M059J (cell line): Measurements from ENCODE around the gene SACS. TPM values are rescaled to one million over a fixed set of nuclear protein-coding genes. Genes with fewer than 3 reads are reported as not detected.
A peak's percentile ranks its signal among the peaks of the same experiment; 100 is the strongest.
"Not testable (repeated sequence)": the region's sequence is repeated elsewhere in the genome, so short reads cannot be mapped to it uniquely, and the experiment has no call there.

ENCODE experiments used
- DNase-seq: peaks from one replicate; pipeline ENCODE4 v3.0.0-alpha.2; 2012; ENCODE audit warnings: low read depth
- total RNA-seq: library from RNA; depleted of rRNA; stranded (reverse); fragments of >200 nt; shearing (Covaris generic); gene quantifications from 2 replicates; pipeline ENCODE4 v1.2.3, GENCODE V29; 2014

The SACS gene
- total RNA-seq, 1 experiment from 2014 or later, result 42.8 TPM

DNA sequence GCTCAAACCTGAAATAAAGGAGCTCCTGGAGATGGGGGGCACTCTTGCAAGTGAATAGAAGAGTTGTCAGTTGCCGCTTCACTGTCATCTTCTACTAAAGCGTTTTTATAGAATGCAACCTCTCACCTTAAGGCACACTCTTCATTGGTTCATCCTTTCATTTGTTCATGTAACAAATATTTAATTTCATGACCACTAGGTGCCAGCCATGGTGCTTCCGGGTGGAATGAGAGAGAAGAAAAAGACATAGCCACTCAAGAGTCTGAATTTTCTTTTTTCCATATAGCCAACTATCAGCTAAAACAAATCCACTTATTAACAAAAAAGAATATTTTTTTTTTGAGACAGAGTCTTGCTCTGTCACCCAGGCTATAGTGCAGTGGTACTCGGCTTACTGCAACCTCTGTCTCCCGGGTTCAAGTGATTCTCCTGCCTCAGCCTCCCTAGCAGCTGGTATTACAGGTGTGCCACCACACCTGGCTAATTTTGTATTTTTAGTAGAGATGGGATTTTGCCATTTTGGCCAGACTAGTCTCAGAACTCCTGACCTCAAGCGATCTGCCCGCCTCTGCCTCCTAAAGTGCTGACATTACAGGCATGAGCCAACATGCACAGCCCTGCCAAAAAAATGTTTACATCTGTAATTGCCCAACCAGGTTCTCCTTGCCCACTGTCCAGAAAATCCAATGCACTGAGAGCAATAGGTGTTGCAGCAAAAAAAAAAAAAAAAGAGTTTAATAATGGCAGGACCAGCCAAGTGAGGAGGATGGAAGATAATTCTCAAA is 22.1 kb upstream of the SACS start:
- DNase-seq, result no peak

DNA sequence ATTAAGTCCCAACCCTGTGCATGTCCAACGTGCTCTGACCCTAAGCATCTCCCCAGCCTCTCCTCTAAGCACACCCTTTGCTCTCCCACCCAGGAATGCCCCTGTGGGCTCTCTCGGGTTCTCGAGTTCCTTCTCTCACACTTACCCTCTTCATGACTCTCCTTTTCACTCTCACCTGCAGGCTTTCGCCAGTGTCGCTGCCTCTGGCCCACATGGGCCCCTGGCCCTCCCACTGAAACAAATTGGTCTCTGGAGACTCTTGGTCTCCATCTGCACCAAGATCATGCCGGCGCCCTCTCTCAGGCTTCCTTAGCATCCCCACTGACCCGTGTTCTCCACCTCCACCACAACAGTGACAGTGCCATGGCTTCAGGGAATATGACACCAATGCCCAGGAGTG is 19.6 kb upstream of the SACS start:
- DNase-seq, result no peak

DNA sequence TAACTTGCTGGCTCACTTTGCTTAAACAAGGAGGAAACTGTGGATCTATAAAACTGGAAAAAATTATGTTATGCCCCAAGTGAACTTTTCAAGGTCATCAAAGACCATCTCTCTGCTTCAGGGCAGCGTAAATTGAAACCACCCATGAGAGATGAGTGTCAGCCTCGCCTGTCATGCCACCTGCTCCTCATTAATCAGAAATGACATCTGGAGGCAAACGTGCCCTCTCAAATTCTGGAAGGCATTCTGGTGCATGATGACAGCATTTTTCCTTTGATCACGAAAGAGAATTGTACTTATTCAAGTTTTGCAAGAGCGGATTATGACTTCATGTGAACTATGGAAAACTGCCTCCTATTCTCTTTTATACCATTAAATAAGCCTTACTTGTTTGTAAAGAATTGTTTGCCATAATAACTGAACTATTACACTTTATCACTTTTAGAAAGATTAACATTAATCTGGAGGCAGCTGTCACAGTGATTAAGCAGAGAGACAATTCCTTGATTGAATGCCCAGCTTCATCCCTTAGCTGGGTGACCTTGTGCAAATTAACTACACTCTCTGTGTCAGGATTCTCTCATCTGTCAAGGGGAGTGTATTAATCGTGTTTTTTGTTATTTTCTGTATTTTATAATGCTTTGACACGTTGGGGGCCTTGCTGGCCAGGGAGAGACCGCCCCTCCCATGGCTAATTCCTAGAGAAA is 17.0 kb upstream of the SACS start:
- no peak for DNase-seq

DNA sequence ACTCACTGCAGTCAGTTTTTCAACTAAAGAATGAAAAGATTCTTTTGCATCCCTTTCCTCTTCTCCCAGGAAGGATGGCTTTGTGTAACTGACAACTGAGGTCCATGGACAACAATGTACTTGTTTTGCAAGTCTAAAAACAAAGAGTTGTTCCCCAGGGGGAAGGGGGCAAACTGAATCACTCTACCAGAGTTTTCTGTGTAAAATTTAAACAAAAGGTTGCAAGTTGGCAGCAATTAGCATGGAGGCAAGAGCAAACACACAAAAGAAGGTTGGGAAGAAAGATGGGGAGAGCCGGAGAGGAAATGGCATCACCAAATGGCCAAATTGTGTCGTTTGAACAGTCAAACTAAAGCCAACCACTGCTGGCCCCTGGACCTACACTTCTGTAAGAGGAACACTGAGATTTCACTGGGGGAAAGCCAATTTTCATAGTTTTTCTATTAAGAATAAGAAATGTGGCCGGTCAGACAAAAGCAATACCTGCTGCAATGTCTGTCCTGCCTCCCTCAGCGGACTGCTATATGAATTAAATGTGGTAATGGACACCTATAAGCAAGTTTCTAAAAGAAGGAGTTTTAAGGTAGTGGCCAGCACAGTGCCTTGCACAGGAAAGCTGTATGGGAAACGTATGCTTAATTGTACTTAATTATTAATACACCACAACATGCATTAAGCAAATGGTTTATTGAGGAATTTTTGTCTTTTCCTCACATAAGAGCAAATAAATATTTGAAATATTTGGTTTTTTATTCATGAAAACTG is 16.1 kb upstream of the SACS start:
- no peak for DNase-seq

DNA sequence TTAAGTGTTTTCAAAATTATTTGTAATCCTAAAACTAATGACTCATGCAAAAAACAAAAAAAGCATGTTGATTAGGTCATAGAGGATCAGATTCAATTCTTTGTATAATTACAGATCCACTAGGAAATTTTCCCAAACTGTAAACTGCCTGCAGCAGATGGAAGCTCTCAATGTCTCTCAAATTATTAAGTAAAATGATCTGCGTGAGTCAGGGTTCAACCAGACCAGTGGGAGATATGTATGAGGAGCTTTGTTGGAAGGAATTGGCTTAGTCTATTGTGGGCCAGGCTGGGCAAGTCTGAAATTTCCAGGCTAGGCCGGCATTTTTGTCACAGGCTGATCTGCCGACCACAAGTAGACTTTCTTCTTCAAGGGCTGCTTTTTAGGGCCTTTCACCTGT is 14.4 kb upstream of the SACS start:
- peak; percentile 25 for DNase-seq

DNA sequence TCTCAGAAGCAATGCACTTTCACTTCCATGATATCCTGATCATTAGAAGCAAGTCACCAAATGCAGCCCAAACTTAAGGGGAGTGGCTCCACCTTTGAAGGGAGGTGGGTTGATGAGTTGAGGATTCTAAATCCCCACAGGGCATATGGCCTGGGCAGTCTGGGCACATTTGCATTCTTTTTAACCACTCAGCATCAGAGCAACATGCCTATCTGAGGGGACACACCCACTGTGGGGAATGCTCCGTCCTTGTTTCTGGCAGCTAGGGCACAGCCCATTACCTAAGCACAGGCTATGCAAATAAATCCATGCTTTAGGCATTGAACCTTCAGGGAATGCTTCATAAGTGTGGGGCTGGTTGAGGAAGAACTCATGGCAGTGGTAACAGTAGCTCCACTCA is 12.3 kb upstream of the SACS start:
- DNase-seq, result peak; percentile 68

DNA sequence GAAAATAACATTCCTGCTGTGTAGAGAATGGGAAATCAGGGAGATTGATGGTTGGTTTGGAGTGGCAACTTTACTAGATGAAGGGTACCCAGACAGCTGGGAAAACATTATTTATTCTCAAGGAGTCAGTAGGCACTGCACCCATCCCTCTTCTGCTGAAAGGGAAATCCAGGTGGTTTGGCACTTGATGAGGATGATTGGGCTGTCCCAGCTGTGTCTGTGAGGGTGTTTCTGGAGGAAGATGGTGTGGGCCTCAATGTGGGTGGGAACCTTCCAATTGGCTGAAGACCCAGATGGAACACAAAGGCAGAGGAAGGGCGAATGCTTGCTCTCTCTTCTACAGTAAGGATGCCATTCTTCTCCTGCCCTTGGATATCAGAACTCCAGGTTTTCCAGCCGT is 10.4 kb upstream of the SACS start:
- DNase-seq, result no peak

DNA sequence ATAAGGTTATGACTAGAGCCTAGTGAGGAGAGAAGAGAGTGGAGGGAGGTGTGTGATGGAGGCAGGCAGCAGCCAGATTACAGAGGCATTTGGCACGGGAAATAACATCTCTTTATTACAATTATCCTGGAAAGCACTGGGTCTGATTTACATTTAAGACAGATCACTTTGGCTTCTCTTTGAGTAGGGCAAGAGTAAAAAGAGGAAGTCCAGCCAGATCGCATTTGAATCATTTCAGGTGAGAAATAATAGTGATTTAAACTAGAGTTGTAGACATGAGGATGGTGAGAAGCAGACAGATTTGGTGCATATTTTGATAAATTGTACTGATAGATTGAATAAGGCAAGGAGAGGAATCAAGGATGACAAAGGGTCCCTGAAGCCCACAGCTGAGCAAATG is 9.6 kb upstream of the SACS start:
- DNase-seq, result no peak

DNA sequence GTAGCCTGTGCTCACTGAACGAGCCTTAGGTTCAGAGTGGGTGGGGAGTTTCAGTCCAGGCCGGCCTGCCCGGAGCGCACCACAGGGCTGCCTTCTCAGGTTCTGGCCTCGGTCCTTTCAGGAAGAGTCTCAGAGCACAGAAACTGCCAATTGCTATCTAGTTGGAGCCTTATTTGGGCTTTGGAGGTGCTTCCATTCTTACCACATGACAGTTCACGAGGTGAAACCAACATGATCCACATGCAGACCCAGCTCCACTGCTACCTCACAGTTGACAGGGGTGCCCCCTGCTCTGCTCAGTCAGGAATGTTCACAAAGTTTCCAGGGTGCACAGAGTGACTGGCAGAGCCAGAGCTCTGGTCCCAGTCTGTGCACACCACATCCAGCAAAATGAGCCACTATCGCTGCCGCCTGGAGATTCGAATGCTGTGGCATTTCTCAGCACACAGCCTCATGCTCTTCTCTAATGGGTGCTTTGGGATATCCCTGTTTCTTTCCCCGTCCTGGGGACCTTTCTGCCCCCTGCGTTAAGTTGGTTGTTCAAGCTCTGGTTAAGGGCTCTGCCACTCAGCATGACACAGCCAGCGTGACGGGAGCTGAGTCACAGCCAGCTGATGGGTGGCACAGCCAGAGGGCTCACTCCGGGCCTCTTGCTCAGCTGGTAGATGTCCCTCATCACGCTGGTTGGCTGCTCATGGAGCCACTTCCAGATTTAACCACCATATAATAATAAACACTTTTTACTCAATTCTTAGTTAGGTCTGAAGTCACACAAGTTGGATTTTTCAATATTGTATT is 7.5 kb upstream of the SACS start:
- peak; percentile 84 for DNase-seq

DNA sequence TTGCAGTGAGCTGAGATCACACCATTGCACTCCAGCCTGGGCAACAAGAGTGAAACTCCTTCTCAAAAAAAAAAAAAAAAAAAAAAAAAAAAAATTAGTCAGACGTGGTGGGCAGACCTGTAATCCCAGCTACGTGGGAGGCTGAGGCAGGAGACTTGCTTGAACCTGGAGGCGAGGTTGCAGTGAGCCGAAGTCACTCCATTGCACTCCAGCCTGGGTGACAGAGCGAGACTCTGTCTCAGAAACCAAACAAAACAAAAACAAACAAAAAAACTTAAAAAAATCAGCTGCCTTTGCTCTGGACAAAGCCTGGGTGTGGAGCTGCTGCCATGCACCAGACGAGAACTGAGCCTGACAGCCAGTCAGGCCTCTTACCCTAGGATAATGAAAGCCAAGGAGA is 6.8 kb upstream of the SACS start:
- DNase-seq, result not testable (repeated sequence)

DNA sequence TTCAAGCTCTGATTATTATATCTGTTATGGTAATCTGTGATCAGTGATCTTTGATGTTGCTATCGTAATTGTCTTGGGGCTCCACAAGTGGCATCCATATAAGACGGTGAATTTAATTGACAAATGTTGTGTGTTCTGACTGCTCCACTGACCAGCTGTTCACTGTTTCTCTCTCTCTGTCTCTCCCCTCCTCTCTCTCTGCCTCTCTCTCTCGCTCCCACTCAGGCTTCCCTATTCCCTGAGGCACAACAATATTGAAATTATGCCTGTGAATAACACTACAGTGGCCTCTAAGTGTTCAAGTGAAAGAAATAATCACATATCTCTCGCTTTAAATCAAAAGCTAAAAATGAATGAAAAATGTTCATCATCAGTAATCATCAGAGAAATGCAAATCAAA is 4.4 kb upstream of the SACS start:
- DNase-seq, result no peak

DNA sequence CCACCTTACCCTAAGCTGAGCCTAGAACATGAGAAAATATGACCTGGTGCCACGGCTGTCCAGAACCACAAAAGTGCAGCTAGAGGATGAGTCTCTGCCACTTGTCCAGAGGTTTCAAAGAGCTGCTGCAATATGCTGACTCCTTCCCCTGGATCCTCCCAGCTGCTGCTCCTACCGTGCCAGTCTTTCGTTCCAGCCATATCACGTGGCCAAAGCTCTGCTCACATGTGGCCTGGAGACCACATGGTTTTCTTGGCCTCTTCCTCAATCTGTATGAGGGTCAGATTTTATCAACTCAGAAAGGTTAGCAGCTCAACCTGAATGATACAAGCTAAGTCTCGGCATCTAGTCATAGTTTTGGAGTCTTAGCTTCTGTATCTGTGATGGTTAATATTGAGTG is 3.2 kb upstream of the SACS start:
- DNase-seq, result no peak

DNA sequence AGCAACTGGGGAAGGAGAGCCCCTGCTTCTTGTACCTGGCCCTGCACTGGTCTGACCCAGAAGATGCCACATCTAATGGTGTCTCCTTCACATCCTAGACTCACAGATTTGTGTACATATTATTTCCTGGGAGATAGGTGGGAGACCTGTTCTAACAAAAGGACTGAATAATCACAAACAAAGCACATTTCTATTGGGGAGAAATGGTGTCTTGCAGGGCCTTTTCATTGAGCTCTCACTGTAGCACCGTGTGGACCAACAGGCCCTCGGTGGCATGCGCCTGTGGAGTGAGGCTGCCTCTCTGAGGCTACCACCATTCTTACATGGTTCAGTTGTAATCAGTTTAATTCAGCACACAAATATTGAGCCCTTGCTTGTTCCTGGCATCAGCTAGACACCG is 989 bp upstream of the SACS start:
- DNase-seq, result no peak

DNA sequence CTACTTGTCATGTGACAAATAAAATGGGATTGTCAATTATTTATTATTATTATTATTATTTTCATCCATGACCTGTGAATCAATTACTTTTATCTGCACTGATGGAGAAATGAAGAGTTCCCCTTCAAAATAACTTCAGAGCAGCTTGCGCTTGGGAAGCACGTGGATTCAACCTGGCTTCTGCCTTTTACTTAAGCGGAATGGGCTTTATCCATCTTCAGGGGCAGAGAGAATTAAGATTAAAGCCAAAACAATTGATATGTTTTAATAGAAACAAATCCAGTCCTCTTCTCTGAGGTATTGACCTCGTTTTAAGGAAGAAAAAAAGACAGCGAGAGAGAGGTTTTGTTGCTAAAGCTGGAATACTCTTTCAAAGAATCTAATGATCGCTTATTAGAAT is 876 bp downstream of the SACS start:
- no peak for DNase-seq

DNA sequence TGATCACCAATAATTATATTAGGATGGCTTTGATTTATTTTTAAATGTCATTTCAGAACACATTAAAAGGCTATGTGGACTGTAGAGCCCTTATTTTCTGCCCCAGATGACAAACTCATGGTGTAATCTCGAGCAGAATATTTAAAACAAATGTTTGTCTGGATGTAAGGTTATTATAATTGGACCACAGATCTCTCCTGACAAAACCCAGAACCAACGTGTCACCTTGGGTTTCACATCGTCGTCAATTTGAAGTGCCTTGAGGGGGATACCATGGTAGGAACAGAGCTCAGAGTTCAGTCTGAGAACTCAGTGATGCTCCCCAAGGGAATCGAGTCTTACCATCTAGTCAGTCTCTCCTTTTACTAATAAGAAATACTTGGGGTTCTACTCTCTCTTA is 2.8 kb downstream of the SACS start:
- no peak for DNase-seq

DNA sequence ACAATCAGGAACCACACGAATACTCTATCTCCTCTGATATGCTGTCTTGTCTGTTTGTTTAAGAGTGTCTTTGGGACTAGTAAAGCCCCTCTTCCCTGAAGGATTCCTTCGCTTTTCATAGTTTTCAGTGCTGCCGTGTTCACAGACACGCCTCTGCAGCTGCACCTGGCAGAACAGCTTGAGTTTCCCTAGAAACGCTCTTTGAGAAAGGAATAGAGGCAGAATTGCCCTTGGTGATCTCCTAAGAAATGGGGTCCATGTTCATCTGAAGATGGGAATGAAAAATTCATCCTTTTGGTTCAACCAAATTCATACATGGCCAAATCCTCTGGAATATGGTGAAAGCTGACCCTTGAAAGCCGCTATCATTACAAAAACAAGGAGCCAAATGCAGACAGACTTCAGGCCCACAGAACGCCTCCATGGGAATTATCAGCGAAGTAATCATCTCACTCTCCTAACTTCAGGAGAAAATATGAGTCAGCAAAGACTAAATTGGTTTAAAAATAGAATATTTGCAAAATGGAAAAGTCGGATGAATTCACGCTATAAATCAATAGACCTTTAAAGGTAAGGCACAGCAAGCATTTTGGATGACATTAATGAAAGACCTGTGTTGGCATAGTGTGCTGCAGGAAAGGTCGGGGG is 5.5 kb downstream of the SACS start:
- DNase-seq, result peak; percentile 61

DNA sequence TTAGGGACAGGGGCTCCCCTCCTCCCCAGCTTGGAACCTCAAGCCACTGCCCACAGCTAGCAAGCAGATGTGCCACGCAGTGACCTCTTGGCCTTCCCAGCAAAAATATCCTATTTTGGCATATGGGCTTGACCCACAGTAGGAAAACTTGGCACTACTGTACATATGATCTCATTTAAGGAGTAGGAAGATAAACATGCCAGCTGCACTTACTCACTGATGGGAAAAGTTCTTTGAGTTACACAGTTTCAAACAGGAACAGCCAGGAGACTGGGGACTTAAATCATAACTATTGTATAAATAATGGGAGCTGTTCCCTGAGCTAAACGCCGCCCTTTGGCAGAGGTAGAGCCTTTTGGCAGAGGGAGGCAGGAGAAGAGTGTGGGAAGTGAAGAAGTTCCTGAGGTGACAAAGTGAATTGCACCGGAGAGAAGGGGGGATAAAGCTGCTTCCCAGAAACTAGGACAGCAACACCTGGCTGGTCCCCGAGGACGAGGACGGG is 6.1 kb downstream of the SACS start:
- DNase-seq, result peak; percentile 92

DNA sequence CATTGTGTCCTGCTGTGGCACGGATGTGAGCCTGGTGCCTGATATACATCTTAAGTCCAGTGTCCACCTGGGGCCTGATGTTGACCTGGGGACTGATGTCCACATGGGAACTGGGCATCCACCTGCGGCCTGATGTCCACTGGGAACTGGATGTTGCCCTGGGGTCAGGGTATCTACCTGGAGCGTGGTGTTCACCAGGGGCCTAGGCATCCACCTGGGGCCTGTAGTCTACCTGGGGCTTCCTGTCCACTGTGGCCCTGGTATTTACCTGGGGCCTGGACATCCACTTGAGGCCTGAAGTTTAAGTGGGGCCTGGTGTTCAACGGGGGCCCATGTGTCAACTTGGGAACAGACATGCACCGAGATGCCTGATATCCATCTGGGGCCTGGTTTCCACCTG is 11.9 kb downstream of the SACS start:
- DNase-seq, result no peak

DNA sequence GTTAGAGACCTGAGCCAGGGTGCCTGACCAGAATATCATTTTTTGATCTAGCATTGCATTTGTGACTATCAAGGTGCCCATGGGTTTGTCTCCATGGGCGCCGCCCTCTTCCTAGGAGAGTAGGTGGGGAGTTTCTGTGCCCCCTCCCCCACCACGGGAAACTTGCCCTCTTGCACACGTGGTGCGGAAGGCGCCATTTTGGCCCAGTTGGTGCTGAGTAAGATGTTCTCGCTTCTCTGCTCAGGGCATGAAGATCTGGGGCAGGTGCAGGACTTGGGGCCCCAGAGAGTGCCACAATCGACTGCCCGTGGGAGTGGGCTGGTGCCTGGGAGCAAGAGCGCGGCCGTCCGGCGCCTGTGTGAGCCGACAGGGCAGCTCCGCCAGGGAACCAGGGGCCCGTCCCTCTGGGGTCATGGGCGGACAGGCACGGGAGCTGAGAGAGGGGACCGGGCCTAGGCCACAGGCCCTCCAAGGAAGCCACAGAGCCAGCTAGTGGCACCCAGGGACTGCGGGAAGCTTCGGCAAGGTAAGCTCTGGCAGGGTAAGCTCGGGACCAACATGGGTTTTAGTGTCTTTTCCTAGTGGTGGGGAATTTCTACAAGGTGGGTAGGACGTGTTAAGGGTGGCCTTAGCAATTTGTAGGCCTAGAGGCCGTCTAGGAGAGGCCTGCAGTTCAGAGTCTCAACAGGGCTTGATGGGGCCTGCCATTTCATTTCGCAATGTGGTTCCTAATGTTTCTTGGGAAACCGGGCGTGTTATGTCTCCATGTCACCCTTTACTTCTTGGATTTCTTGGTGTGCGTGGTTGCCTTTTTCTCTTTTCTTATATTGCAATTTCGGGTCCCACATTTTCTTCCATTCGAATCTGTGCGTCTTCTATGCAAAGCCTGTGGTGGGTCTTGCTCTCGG is 14.5 kb downstream of the SACS start:
- no peak for DNase-seq

DNA sequence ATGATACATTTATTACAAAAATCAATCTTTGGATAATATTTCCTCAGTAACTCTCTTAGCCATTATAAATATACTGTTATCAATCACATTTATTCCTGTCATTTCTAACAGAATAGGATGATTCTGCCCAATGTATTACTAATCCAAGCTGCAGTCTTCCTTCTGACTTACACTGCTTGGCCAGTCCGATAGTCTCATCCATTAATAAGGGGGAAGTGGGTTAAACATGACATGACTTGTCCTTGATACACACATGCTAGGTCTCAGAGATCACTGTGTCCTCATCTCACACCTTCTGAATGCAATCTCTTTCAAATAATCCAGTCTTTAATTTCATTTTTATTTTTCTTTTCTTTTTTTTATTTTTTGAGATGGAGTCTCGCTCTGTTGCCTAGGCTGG is 18.8 kb downstream of the SACS start:
- DNase-seq, result no peak
